ENCODE data around the gene IFFO2.

DNA sequence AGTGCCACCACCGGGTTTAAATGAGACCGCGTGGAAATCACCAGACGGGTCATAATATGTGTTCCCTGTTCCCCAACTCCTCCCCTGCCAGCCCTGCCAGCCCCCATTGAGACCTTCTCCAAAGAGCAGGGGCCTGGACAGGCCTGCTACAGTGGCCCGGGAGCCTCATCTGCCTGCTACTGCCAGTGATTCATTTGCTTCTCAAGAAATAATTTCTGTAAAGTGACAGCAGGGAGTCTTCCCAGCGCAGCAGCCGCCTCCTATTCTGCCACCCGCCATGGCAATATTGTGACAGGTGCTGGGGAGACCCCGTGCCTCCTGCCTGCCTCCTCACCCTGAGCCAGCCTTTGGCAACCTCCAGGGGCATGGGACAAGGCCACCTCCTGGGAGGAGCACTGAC lies 8.9 kb downstream of the IFFO2 start:
- TF ChIP-seq, protein P1, sequence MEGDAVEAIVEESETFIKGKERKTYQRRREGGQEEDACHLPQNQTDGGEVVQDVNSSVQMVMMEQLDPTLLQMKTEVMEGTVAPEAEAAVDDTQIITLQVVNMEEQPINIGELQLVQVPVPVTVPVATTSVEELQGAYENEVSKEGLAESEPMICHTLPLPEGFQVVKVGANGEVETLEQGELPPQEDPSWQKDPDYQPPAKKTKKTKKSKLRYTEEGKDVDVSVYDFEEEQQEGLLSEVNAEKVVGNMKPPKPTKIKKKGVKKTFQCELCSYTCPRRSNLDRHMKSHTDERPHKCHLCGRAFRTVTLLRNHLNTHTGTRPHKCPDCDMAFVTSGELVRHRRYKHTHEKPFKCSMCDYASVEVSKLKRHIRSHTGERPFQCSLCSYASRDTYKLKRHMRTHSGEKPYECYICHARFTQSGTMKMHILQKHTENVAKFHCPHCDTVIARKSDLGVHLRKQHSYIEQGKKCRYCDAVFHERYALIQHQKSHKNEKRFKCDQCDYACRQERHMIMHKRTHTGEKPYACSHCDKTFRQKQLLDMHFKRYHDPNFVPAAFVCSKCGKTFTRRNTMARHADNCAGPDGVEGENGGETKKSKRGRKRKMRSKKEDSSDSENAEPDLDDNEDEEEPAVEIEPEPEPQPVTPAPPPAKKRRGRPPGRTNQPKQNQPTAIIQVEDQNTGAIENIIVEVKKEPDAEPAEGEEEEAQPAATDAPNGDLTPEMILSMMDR (IDR thresholded peaks at IDR 0.05; ENCODE audit: insufficient read depth, low read depth, low read length), result no peak
- no peak for TF ChIP-seq EZH2 (IDR thresholded peaks at IDR 0.05; ENCODE audit: insufficient read depth, low read length)

Measured in astrocyte (in vitro differentiated cells and primary cell).